ENCODE measurements around the gene TPRN. TPM values are rescaled to one million over a fixed set of nuclear protein-coding genes. Genes with fewer than 3 reads are reported as not detected.

Gene TPRN
- total and polyA plus RNA-seq, 2 donors (not counting 1 experiment from before 2014, with no cell fraction given): 1.6 to 5.8 TPM

GRCh38 chr9:137190315-137190856 lies 10.2 kb downstream of the TPRN start:
- Histone ChIP-seq H2AFZ (ENCODE audit: low read length) (no peak overlapping the region), H3K4me2 (ENCODE audit: extremely low read depth, insufficient read depth, low read length) (peak overlapping the region; percentile 92), H3K4me3 (replicated peaks in 1 of 4; ENCODE audit: control extremely low read depth in 1 of 4, insufficient read depth in 1 of 4, low read depth in 3 of 4, low read length in 4 of 4) (peak overlapping the region in 1 of 4 experiments; percentile 97), H3K27ac (ENCODE audit: insufficient read depth, low read length) (peak overlapping the region; percentile 92), H3K9ac (ENCODE audit: insufficient read depth, low read length) (no peak overlapping the region), H4K20me1 (ENCODE audit: control insufficient read depth, extremely low read depth, insufficient read depth, low read length) (no peaks in the 10 kb centered on the region), H3K36me3 (ENCODE audit: control insufficient read depth, insufficient read depth, low read length) (peaks cover 18% of the 10 kb centered on the region), H3K27me3 (ENCODE audit: control insufficient read depth, insufficient read depth, low read length) (no peaks in the 10 kb centered on the region), H3K9me3 (ENCODE audit: control insufficient read depth, insufficient read depth, low read depth, low read length) (no peaks in the 10 kb centered on the region), H3K4me1 (ENCODE audit: control insufficient read depth, extremely low read depth, insufficient read depth, low read length) (peaks cover 19% of the 10 kb centered on the region), H3K79me2 (ENCODE audit: control insufficient read depth, insufficient read depth, low read length) (peaks cover 37% of the 10 kb centered on the region)
- no peak for DNase-seq (ENCODE audit: low read depth in 2 of 2)
- no peak for TF ChIP-seq EZH2 (IDR thresholded peaks at IDR 0.05; ENCODE audit: low read length, missing control alignments)
- TF ChIP-seq CTCF (conservative IDR thresholded peaks at IDR 0.05 in 1 of 2, IDR thresholded peaks at IDR 0.05 in 1 of 2; ENCODE audit: low read depth in 1 of 2, low read length in 2 of 2): no peak

DNA sequence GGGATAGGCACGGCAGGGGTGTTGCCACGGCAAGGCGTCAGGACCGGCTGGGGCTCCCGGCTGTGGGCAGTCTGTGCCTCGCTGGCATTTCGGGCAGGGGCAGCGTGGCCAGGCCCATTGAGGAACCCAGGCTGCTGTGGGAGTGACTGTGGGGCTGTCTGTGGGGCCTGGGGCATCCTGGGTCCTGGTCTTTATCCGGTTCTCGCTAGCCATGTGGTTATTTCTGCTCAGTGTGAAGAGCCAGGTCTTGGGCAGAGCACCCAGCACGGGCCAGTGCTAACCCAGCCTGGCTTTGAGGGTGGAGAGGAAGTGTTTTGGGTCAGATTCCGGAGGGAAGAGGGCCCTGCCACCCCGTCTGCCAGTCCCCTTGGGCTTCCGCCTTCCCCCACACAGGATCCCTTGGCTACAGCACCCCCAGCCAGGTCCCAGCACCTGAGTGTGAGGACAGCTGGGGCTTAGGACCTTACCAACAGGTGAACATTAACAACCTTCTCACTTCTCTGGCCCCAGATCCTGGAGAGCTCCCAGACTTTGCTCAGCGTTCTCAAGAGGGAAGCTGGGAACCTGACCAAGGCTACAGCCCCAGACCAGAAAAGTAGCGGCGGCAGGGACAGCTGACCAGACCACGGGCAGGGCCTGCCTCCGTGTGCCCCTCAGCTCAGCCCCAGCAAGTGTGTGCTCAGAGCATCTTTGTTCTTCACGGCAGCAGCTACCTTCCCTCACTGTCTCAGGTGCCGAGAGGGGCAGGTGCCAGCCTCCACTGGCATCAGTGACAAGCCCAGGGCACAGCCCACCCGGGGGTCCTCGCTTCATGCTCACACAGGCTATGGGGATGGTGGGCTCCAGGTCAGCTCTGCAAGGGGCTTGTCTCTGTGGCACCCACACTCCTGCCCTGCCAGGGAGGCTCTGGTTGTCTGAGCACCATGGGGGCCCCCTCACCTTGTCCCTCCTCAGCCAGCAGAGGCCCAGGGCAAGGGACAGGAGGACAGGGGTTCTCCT lies 10.9 kb downstream of the TPRN start:
- peaks cover 36% of the 10 kb centered on the region for H3K79me2 ChIP-seq (ENCODE audit: control insufficient read depth, insufficient read depth, low read length)
- H3K4me3 ChIP-seq (replicated peaks in 1 of 4; ENCODE audit: control extremely low read depth in 1 of 4, insufficient read depth in 1 of 4, low read depth in 3 of 4, low read length in 4 of 4): peak overlapping the region; percentile 77 to 97 (median 96)
- no peaks in the 10 kb centered on the region for H4K20me1 ChIP-seq (ENCODE audit: control insufficient read depth, extremely low read depth, insufficient read depth, low read length)
- no peaks in the 10 kb centered on the region for H3K27me3 ChIP-seq (ENCODE audit: control insufficient read depth, insufficient read depth, low read length)
- peaks cover 21% of the 10 kb centered on the region for H3K36me3 ChIP-seq (ENCODE audit: control insufficient read depth, insufficient read depth, low read length)
- no peak for TF ChIP-seq CTCF (conservative IDR thresholded peaks at IDR 0.05 in 1 of 2, IDR thresholded peaks at IDR 0.05 in 1 of 2; ENCODE audit: low read depth in 1 of 2, low read length in 2 of 2)
- TF ChIP-seq EZH2 (IDR thresholded peaks at IDR 0.05; ENCODE audit: low read length, missing control alignments): no peak
- peak overlapping the region; percentile 93 for H3K9ac ChIP-seq (ENCODE audit: insufficient read depth, low read length)
- no peaks in the 10 kb centered on the region for H3K9me3 ChIP-seq (ENCODE audit: control insufficient read depth, insufficient read depth, low read depth, low read length)
- peak overlapping the region; percentile 92 for H3K4me2 ChIP-seq (ENCODE audit: extremely low read depth, insufficient read depth, low read length)
- H2AFZ ChIP-seq (ENCODE audit: low read length): no peak overlapping the region
- no peak for DNase-seq (ENCODE audit: low read depth in 2 of 2)
- peak overlapping the region; percentile 92 for H3K27ac ChIP-seq (ENCODE audit: insufficient read depth, low read length)
- H3K4me1 ChIP-seq (ENCODE audit: control insufficient read depth, extremely low read depth, insufficient read depth, low read length): peaks cover 19% of the 10 kb centered on the region
